ENCODE measurements around the gene DDX56. TPM values are rescaled to one million over a fixed set of nuclear protein-coding genes. Genes with fewer than 3 reads are reported as not detected.

The DDX56 gene
- polyA plus RNA-seq, 1 donor (not counting 4 experiments of a cell fraction or from before 2014, with no cell fraction given): 79.9 TPM

DNA sequence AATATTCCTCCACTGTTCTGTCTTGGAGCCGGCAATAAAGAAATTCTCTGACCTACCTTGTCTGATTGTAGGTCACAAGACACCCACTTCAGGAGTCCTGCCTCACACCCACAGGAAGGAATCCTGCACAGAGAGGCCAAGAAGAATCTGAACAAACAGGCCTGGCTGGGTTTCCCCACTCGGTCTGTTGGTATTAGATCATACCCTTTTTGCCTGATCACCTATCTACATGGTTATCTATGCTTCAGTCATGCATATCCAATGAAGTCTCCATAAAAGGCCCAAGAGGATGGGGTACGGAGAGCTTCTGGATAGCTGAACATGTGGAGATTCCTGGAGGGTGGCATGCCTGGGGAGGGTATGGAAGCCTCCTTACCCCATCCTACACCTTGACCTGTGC, 45.0 kb upstream of the DDX56 start:
- DNase-seq (ENCODE audit: low read depth, low spot score): no peak
- Histone ChIP-seq H3K9ac (ENCODE audit: control insufficient read depth, extremely low read depth, insufficient read depth, low read length) (peak overlapping the region; percentile 55), H3K79me2 (ENCODE audit: control insufficient read depth, insufficient read depth, low read length) (peaks cover 97% of the 10 kb centered on the region), H3K4me2 (ENCODE audit: control insufficient read depth, extremely low read depth, insufficient read depth, low read depth, low read length) (peak overlapping the region; percentile 60), H3K36me3 (ENCODE audit: control insufficient read depth in 2 of 2, extremely low read depth in 1 of 2, insufficient read depth in 2 of 2, low read length in 2 of 2) (peaks cover 3 to 8% of the 10 kb centered on the region in 2 experiments), H3K27ac (ENCODE audit: control insufficient read depth, insufficient read depth, low read length) (peak overlapping the region; percentile 83), H4K20me1 (ENCODE audit: control insufficient read depth, extremely low read depth, insufficient read depth, low read length) (no peaks in the 10 kb centered on the region), H3K4me1 (ENCODE audit: control insufficient read depth, extremely low read depth, insufficient read depth, low read length) (peaks cover 39% of the 10 kb centered on the region), H3K27me3 (ENCODE audit: control insufficient read depth, extremely low read depth, insufficient read depth, low read length) (no peaks in the 10 kb centered on the region), H3K4me3 (ENCODE audit: control insufficient read depth in 2 of 3, extremely low read depth in 1 of 3, insufficient read depth in 2 of 3, low read depth in 1 of 3, low read length in 3 of 3) (peak overlapping the region; percentile 20 to 48 (median 44)), H3K9me1 (ENCODE audit: control insufficient read depth, extremely low read depth, insufficient read depth, low read length) (no peaks in the 10 kb centered on the region), H2AFZ (ENCODE audit: control insufficient read depth, low read length) (no peak overlapping the region), H3K9me3 (ENCODE audit: control insufficient read depth, low read depth, low read length) (no peaks in the 10 kb centered on the region)
- no peak for TF ChIP-seq EZH2 (IDR thresholded peaks at IDR 0.05; ENCODE audit: low read length)
- TF ChIP-seq, protein P1, sequence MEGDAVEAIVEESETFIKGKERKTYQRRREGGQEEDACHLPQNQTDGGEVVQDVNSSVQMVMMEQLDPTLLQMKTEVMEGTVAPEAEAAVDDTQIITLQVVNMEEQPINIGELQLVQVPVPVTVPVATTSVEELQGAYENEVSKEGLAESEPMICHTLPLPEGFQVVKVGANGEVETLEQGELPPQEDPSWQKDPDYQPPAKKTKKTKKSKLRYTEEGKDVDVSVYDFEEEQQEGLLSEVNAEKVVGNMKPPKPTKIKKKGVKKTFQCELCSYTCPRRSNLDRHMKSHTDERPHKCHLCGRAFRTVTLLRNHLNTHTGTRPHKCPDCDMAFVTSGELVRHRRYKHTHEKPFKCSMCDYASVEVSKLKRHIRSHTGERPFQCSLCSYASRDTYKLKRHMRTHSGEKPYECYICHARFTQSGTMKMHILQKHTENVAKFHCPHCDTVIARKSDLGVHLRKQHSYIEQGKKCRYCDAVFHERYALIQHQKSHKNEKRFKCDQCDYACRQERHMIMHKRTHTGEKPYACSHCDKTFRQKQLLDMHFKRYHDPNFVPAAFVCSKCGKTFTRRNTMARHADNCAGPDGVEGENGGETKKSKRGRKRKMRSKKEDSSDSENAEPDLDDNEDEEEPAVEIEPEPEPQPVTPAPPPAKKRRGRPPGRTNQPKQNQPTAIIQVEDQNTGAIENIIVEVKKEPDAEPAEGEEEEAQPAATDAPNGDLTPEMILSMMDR (optimal IDR thresholded peaks at IDR 0.05 in 1 of 3, IDR thresholded peaks at IDR 0.05 in 1 of 3, conservative IDR thresholded peaks at IDR 0.05 in 1 of 3; ENCODE audit: extremely low read depth in 1 of 3, insufficient read depth in 2 of 3, low read length in 3 of 3): no peak
- dilution Hi-C loops (cut with MboI; ENCODE audit: extremely low pct_ligation_motif_present, low sequenced_read_pairs): no loop called here
- peak; percentile 58 for FAIRE-seq

DNA sequence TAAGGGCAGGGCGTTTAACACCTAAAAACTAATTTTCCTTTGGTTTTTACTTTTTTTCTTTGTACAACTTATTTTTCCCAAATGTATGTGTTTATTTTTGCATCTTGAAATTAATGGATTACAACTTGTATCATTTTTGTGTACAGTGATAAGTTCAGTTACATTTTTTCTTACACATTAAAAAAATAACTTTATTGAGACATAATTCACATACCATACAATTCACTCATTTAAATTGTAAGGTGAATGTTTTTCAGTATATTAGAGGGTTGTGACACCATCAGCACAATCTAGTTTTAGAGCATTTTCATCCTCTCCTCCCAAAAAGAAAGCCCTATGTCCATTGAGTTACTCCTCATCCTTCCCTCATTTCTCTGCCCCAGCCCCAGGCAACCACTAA, 44.3 kb upstream of the DDX56 start:
- DNase-seq (ENCODE audit: low read depth, low spot score): no peak
- H3K9ac ChIP-seq (ENCODE audit: control insufficient read depth, extremely low read depth, insufficient read depth, low read length): peak overlapping the region; percentile 55
- H3K9me1 ChIP-seq (ENCODE audit: control insufficient read depth, extremely low read depth, insufficient read depth, low read length): no peaks in the 10 kb centered on the region
- FAIRE-seq: no peak
- peak overlapping the region; percentile 60 for H3K4me2 ChIP-seq (ENCODE audit: control insufficient read depth, extremely low read depth, insufficient read depth, low read depth, low read length)
- H3K4me3 ChIP-seq (ENCODE audit: control insufficient read depth in 2 of 3, extremely low read depth in 1 of 3, insufficient read depth in 2 of 3, low read depth in 1 of 3, low read length in 3 of 3): peak overlapping the region; percentile 20 to 48 (median 44)
- dilution Hi-C loops (cut with MboI; ENCODE audit: extremely low pct_ligation_motif_present, low sequenced_read_pairs): no loop called here
- H3K36me3 ChIP-seq (ENCODE audit: control insufficient read depth in 2 of 2, extremely low read depth in 1 of 2, insufficient read depth in 2 of 2, low read length in 2 of 2): peaks cover 3 to 8% of the 10 kb centered on the region in 2 experiments
- no peaks in the 10 kb centered on the region for H3K9me3 ChIP-seq (ENCODE audit: control insufficient read depth, low read depth, low read length)
- no peak overlapping the region for H2AFZ ChIP-seq (ENCODE audit: control insufficient read depth, low read length)
- peak overlapping the region; percentile 83 for H3K27ac ChIP-seq (ENCODE audit: control insufficient read depth, insufficient read depth, low read length)
- peaks cover 39% of the 10 kb centered on the region for H3K4me1 ChIP-seq (ENCODE audit: control insufficient read depth, extremely low read depth, insufficient read depth, low read length)
- no peaks in the 10 kb centered on the region for H3K27me3 ChIP-seq (ENCODE audit: control insufficient read depth, extremely low read depth, insufficient read depth, low read length)
- H3K79me2 ChIP-seq (ENCODE audit: control insufficient read depth, insufficient read depth, low read length): peaks cover 97% of the 10 kb centered on the region
- TF ChIP-seq, protein P1 (optimal IDR thresholded peaks at IDR 0.05 in 1 of 3, IDR thresholded peaks at IDR 0.05 in 1 of 3, conservative IDR thresholded peaks at IDR 0.05 in 1 of 3; ENCODE audit: extremely low read depth in 1 of 3, insufficient read depth in 2 of 3, low read length in 3 of 3): no peak
- no peak for TF ChIP-seq EZH2 (IDR thresholded peaks at IDR 0.05; ENCODE audit: low read length)
- H4K20me1 ChIP-seq (ENCODE audit: control insufficient read depth, extremely low read depth, insufficient read depth, low read length): no peaks in the 10 kb centered on the region
